Measurements from ENCODE around the gene KRT6C.
"Not testable (repeated sequence)": the region's sequence is repeated elsewhere in the genome, so short reads cannot be mapped to it uniquely, and the experiment has no call there.

KRT6C gene

GRCh38 chr12:52499806-52500560 lies 26.4 kb upstream of the KRT6C start:
- ATAC-seq (no peak), DNase-seq (no peak)

DNA sequence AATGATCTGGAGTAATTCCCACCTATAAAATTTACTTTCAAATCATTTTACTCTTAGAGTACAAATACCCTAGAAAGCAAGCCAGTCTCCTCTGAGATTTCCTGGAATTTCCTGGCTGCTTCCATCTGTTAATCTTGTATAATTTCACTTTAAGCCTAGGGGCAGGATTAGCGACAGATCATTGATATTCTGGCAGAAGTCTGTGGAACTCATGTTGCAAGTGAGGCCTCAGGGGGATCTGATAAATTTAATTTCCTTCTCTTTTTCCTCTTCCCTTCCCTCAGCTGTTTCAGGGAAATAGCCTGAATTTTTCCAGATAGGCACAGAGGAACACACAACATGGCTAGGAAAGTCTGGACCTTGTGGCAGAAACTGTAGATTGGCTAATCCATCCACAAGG lies 25.3 kb upstream of the KRT6C start:
- no peak for ATAC-seq
- DNase-seq, result no peak

DNA sequence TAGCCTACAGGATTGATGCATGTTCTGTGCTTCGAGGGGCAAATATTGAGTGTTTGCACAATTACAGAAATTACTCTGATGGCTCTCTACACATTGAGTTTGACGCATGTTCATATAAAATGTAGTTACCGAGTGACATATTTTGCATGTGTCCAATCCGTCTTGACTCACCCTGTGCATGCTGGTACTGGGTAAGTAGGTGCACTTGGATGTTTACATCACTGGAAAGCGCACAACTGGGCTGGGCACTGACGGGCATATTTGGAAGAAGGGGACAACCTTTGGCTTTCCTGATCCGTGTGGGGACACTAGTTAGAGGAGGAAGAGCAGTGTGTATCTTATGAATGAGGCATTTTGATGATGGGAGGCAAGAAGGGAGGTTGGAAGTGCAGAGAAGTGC lies 24.4 kb upstream of the KRT6C start:
- ATAC-seq (no peak), DNase-seq (no peak)

- no peak for DNase-seq
- ATAC-seq, result no peak
Measured at GRCh38 chr12:52496590-52497071, 23.0 kb upstream of the KRT6C start.

DNA sequence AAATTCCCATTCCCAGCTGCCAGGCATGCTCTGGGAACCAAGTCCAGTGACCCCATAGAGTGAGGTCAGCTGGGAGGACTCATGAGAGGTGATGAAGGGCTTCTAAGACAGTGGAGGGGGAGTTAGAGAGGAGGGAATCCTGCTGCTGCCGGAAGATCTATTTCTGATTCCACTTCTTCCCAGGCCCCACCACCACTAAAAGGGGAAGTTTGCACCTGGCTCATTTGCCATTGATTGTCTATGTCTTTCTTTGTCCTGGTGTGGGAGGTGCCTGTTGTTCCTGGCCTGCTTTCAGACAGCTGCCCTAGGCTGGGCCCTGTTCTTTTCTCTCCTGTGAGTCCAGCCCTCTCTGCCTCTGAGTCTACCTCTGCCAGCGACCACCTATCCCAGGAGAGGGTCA lies 22.4 kb upstream of the KRT6C start:
- DNase-seq, result no peak

GRCh38 chr12:52495389-52495788 lies 21.8 kb upstream of the KRT6C start:
- no peak for DNase-seq
- ATAC-seq, result peak; percentile 29

More for the DNA sequence above, 22.4 kb upstream of the KRT6C start:
- ATAC-seq, result no peak

DNA sequence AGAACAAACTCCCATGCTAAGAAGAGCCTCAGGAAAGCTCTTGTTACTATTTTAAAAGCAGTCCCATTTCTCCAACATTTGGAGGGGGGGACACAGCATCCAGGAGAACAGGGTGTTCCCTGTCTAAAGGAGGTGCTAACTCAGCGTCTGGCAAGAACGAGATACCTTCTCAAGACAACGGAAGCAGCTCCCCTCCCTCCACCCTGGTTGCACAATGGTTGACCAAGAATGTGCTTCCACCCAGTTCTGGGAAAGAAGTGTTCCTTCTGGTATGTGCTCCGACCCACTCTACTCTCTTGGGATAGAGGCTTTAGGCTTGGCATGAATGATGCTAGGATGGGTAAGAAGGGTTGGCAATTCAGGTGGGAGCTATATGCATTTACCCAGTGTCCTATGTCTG lies 20.9 kb upstream of the KRT6C start:
- ATAC-seq (no peak), DNase-seq (no peak)

DNA sequence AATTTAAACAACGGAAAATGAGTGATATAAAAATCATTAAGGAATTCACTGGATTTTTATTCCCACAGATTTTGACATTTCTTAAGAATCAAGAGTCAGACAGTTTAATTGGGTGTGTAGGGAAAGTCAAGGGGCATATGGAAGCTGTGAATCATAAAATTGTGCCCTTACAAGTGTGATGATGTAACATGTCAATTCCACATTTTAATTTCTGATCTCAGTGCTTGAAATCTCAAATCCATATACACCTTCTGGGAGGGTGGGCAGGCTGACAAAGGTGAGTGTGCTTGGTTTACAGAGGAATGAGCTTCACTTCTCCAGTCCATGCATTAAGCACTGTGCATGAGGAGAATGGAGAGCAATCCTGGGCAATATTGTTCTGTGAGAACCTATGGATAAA lies 20.5 kb upstream of the KRT6C start:
- DNase-seq (no peak), ATAC-seq (no peak)

- ATAC-seq (no peak), DNase-seq (no peak)
Measured at GRCh38 chr12:52493172-52493571, 19.6 kb upstream of the KRT6C start, which contains the start of gene KRT6A. KRT6A (minus strand) TSS chr12:52493257; CDS start chr12:52493188, 69 bp downstream.

DNA sequence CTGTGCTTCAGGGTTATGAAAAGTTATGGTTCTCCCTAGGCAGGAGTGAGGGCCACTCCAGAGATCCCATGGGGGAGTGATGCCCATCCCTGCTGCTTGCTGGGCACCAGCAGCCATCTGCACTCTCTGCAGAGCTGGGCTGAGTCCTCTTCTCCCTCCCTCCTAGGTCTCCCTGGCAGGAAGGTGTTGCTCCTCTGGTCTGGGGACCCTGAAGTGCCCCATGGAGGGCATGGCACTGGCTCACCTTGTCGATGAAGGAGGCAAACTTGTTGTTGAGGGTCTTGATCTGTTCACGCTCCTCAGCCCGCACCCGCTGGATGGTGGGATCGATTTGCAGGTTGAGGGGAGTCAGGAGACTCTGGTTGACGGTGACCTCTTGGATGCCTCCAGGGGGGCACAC lies 18.8 kb upstream of the KRT6C start:
- ATAC-seq, DNase-seq: not testable (repeated sequence)

GRCh38 chr12:52491495-52491894 lies 17.9 kb upstream of the KRT6C start:
- not testable (repeated sequence) for ATAC-seq, DNase-seq

DNA sequence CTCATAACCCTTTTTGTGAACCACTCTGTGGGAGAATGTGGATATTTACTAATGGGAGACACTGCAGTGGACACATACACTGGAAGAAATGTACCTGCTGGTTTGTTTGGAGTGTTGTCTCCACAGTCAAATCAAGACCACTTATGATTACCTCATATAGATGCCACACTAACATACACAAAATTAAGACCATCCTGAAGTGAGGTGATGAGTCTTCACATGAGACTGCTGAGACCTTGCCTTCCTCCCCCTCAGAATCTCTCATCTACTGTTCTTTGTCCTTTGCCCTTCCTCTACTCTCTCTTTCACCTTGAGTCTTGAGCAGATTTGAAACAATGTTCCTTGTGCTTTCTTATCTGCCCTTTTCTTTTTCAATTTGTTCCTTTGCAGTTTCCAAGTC lies 15.1 kb upstream of the KRT6C start:
- DNase-seq, result no peak
- ATAC-seq, result no peak

- ATAC-seq, DNase-seq: not testable (repeated sequence)
Measured at GRCh38 chr12:52487744-52488443, 14.3 kb upstream of the KRT6C start.

GRCh38 chr12:52487211-52487610 lies 13.6 kb upstream of the KRT6C start:
- ATAC-seq (no peak), DNase-seq (no peak)

DNA sequence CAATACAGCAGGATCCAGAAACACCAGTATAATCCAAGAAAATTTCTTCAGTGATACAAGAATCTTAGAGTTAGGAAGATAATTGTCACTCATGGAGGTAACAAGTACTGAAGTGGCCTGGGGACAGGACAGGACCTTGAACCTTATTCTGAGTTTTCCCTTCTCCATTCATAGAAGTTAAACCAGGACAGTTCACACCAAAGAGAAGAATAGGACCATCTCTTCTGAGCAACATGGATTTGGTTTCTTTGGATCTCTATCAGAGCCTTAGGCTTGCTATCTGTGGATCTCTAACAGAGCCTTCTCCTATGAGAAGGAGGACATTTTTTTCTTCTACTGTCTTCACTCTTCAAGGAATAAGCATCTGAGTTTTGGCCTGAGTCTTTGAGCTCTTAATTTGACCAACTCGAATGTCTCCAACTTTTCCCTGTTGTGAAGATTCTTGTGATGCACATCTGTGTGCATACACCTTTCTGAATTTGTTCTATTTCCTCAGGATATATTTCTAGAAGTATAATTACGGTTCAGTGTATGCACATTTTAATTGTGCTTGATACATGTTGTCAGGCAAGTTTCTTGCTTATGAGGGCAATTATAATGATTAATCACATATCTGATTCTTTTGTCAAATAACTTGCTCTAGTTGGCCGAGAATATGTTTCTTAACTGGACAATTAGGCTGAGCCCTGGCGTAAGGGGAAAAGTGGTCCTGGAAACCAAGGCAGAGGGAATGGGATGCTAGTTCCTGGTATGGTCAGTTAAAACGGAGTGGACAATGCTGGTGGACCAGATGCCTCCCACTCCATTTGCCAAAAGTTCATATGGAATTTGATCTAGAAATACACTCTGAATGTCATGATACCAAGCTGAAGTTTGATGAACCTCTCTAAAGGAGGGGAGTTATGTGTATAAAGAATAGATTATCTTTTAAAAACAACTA lies 12.8 kb upstream of the KRT6C start:
- no peak for ATAC-seq

GRCh38 chr12:52480073-52480472 lies 6.5 kb upstream of the KRT6C start:
- DNase-seq, result no peak
- ATAC-seq, result no peak

More for the DNA sequence above, 12.8 kb upstream of the KRT6C start:
- no peak for DNase-seq

DNA sequence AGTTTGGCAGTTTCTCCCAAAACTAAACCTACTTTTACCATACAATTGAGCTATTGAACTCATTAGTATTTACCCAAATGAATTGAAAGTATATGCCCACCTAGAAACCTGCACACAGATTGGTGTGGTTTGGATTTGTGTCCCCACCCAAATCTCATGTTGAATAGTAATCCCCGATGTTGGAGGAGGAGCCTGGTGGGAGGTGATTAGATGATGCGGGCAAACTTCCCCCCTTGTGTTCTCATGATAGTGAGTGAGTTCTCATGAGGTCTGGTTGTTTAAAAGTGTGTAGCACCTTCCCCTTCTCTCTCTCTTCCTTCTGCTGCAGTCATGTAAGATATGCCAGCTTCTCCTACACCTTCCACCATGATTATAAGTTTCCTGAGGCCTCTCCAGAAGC lies 4.0 kb upstream of the KRT6C start:
- no peak for DNase-seq
- ATAC-seq, result no peak

DNA sequence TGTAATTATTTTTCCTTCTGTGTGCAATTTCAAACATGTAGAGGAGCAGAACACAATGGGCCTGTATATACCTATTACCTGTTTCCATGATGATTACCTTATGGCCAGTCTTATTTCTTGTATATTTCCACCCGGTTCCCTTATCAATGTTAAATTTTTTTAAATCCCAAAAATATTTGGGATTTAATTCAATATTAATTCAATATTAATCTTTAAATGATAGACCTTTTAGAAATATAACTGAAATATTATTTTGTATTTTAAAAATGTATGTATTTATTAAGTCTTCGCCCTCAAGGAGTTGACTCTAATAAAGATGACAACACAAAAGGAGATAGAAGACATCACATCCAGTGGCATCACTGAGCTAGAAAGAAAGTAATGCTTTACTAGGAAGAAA lies 607 bp upstream of the KRT6C start:
- DNase-seq (no peak), ATAC-seq (no peak)

DNA sequence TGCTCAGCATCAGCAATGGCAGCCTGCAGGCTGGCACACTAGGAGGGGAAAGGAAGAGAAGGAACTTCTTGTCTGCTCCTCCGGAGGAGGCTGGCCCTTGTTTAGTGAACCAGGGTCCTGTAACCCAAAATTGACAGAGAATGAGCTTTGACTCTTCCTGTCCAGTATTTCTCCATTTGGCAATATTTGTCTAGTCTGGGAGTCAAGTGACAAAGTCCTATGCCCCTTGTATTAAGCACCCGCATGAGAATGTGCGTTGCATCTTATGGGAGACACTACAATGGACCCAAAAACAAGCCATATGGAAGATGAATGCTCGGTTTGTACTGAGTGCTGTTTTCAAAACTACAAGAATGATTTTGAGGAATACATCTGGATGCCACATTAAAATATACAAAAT lies 3.8 kb downstream of the KRT6C start:
- DNase-seq, result no peak
- ATAC-seq, result no peak

DNA sequence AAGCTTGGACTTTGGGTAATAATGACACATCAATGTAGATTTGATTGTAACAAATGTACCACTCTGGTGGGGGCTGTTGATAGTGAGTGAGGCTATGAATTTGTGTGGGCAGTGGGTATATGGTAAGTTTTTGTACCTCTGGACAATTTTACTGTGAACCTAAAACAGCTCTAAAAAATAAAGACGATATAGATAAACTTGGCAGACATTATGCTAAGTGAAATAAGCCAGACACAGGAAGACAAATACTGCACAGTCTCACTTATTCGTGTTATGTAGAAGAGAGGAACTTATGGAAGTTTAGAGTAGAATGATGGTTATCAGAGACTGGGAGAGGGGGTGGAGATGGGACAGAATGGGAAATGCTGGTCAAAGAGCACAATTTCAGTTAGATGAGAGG lies 8.7 kb downstream of the KRT6C start:
- no peak for DNase-seq
- no peak for ATAC-seq

- no peak for ATAC-seq
- DNase-seq, result no peak
Measured at GRCh38 chr12:52461693-52462092, 11.9 kb downstream of the KRT6C start.

DNA sequence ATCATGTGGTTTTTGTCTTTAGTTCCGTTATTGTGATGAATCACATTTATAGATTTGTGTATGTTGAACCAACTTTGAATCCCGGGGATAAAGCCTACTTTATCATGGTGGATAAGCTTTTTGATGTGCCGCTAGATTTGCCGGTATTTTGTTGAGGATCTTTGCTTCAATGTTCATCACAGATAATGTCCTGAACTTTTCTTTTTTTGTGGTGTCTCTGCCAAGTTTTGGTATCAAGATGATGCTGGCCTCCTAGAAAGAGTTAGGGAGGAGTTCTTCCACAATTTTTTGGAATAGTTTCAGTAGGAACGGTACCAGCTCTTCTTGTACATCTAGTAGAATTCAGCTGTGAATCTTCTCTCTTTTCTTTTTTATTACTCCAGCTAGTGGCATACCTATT lies 14.7 kb downstream of the KRT6C start:
- ATAC-seq, result no peak
- no peak for DNase-seq

All from stimulated activated naive CD8-positive, alpha-beta T cell treated with anti-CD3 and anti-CD28 coated beads, Interleukin-15, Interleukin-2, amounts not matched to agents 100 U/mL and 50 U/mL, for 24 hours (primary cell).